ENCODE data around the gene TMEM220.

Gene TMEM220

DNA sequence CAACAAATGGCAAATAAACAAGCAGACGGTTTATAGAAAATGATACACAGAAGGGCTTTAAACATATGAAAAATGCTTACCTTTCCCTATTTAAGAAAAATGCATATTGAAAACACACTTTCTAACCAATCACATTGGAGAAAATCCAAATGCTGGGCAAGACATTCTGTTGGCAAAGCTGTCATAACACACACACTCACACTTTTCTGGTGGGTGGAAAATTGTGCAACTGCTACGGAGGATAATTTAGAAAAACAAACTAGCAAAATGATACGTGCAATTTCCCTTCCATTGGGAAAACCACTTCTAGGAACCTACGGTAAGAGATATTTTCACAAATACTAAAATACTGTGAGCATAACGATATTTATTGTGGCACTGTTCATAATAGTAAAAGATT is 62.9 kb downstream of the TMEM220 start:
- Histone ChIP-seq H3K4me3 (ENCODE audit: low read length) (no peak overlapping the region), H3K27ac (ENCODE audit: low read length) (no peak overlapping the region), H3K4me1 (ENCODE audit: control insufficient read depth, insufficient read depth, low read length) (no peaks in the 10 kb centered on the region), H3K36me3 (ENCODE audit: control insufficient read depth, insufficient read depth, low read length) (no peaks in the 10 kb centered on the region), H3K27me3 (ENCODE audit: control insufficient read depth, insufficient read depth, low read length) (no peaks in the 10 kb centered on the region), H3K9me3 (ENCODE audit: control insufficient read depth, insufficient read depth, low read length) (no peaks in the 10 kb centered on the region)
- no peak for DNase-seq (ENCODE audit: low read depth, low spot score)
- WGBS (ENCODE audit: insufficient coverage, insufficient read length) = no CpG with 5 or more reads among the region's 5 CpGs

DNA sequence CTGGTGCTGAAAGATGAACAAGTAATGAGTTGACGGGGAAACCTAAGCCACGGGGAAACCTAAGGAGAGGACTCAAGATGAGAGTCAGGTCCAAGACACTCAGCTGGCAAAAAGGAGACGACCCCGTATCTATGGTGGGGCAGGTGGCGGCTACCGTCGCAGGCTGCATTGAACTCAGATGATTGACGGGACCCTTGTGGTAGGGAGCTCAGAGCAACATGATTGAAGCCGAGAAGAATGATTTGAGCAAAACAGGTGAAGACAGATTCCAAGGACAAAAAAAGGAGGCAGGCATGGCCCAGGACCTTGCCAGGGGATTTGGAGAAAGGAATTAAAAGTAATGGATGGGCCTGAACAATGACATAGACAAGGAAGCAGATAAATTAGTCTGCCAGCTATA is 65.3 kb downstream of the TMEM220 start:
- WGBS (ENCODE audit: insufficient coverage, insufficient read length) = no CpG with 5 or more reads among the region's 9 CpGs
- Histone ChIP-seq H3K27ac (ENCODE audit: low read length) (no peak overlapping the region), H3K9me3 (ENCODE audit: control insufficient read depth, insufficient read depth, low read length) (no peaks in the 10 kb centered on the region)

More for the DNA sequence above, 65.3 kb downstream of the TMEM220 start:
- no peaks in the 10 kb centered on the region for H3K4me1 ChIP-seq (ENCODE audit: control insufficient read depth, insufficient read depth, low read length)
- no peaks in the 10 kb centered on the region for H3K36me3 ChIP-seq (ENCODE audit: control insufficient read depth, insufficient read depth, low read length)
- H3K27me3 ChIP-seq (ENCODE audit: control insufficient read depth, insufficient read depth, low read length) = no peaks in the 10 kb centered on the region
- no peak overlapping the region for H3K4me3 ChIP-seq (ENCODE audit: low read length)
- DNase-seq (ENCODE audit: low read depth, low spot score) = no peak

Measured in iPS DF 6.9 (cell line).